Tibial nerve (tissue), 4 donors: ENCODE results near the gene PRUNE2. TPM values are rescaled to one million over a fixed set of nuclear protein-coding genes. Genes with fewer than 3 reads are reported as not detected.

Source experiments
- DNase-seq, 2 donors: peaks; one replicate each; pipeline ENCODE4 v3.0.0-alpha.2; 2019; ENCODE audit warnings: low spot score in 2 of 2
- H3K27ac ChIP-seq, 4 donors: fragments of 200-600 bp; sonication (generic) in 3 of 4; one replicate each; pipeline ENCODE4 v1.5.1; 2017 to 2019; ENCODE audit warnings: mild to moderate bottlenecking in 1 of 4
- H3K27me3 ChIP-seq, 2 donors: fragments of 200-600 bp; sonication (generic) in 1 of 2; one replicate each; pipeline versions ENCODE4 v1.5.1 to v1.6.0; 2017 to 2019
- H3K36me3 ChIP-seq, 3 donors: fragments of 200-600 bp; sonication (generic); one replicate each; pipeline ENCODE4 v1.5.1; 2018 to 2019
- H3K4me1 ChIP-seq, 4 donors: fragments of 200-600 bp; sonication (generic) in 3 of 4; one replicate each; pipeline ENCODE4 v1.5.1; 2017 to 2019
- H3K4me3 ChIP-seq, 4 donors: fragments of 200-600 bp; sonication (generic) in 3 of 4; one replicate each; pipeline ENCODE4 v1.5.1; 2017 to 2019; ENCODE audit warnings: mild to moderate bottlenecking in 1 of 4, moderate library complexity in 1 of 4
- H3K9me3 ChIP-seq, 4 donors: fragments of 200-600 bp; sonication (generic) in 3 of 4; one replicate each; pipeline ENCODE4 v1.5.1; 2017 to 2019
- CTCF ChIP-seq, 5 experiments: fragments of 200-600 bp in 3 of 5; fragments of 450-650 bp in 2 of 5; sonication (generic) in 3 of 5; IDR thresholded peaks; one replicate each; pipeline ENCODE4 v1.5.1; 2016 to 2019; ENCODE audit warnings: antibody characterized with exemption in 5 of 5, mild to moderate bottlenecking in 3 of 5, moderate library complexity in 2 of 5
- EP300 ChIP-seq, 2 donors: sonication (generic); formaldehyde crosslinking; IDR thresholded peaks; one replicate each; pipeline ENCODE4 v1.6.1; 2017; ENCODE audit warnings: antibody characterized with exemption in 2 of 2, mild to moderate bottlenecking in 1 of 2
- POLR2A ChIP-seq, 2 donors: fragments of 450-650 bp; IDR thresholded peaks; one replicate each; pipeline ENCODE4 v1.6.1; 2017; ENCODE audit warnings: antibody characterized with exemption in 2 of 2, mild to moderate bottlenecking in 2 of 2, moderate library complexity in 2 of 2
- WGBS, 2 donors: methylation state at CpG; one replicate each; pipeline ENCODE4 v1.1.5; 2018; 5-methylcytosine and 5-hydroxymethylcytosine counted together
- total RNA-seq, 4 donors: library from RNA; depleted of rRNA; stranded (reverse); fragments of >200 nt; gene quantifications; one replicate each; pipeline ENCODE4 v1.1.0, GENCODE V29; 2016

PRUNE2 gene
- total RNA-seq, 4 donors from 2014 or later, result 23.2 to 50.4 (median 24.2) TPM

DNA sequence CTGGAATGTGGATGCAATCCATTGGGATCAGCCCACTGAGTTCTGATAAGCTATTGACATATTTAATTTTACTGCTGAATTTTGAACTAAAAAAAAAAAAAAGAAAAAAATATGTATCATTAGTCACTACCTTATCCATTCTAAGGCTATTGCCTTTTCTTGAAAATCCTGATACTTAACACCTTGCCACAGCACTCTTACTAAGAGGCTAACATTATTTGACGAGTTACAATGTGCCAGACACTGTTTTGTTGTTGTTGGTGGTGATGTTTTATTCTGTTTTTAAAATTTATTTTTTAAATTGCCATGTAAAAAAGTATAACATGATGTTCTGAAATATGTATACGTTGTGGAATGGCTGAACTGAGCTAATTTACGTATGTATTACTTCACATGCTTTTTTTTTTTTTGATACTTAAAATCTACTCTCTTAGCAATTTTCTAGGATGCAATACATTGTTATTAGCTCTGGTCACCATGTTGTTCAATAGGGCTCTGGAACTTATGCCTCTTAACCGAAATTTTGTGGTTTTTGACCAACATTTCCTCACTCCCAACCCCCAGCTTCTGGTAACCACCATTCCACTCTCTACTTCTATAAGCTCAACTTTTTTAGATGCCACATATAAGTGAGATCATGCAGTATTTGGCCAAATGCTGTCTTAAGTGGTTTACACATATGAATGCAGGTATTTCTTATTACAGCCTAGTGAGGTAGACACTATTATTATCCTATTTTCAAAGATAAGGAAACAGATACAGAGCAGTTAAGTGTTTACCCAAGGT is 276.5 kb downstream of the PRUNE2 start:
- Histone ChIP-seq H3K36me3 (peaks cover 0 to 6% (median 0%) of the 10 kb centered on the region in 3 donors), H3K4me3 (no peak overlapping the region), H3K4me1 (no peaks in the 10 kb centered on the region), H3K9me3 (no peaks in the 10 kb centered on the region), H3K27ac (no peak overlapping the region), H3K27me3 (no peaks in the 10 kb centered on the region)
- DNase-seq, result no peak
- TF ChIP-seq CTCF (IDR thresholded peaks at IDR 0.05), result no peak
- no peak for TF ChIP-seq POLR2A (IDR thresholded peaks at IDR 0.05)
- TF ChIP-seq EP300 (IDR thresholded peaks at IDR 0.05), result no peak
- WGBS, 2 donors, result 85 to 90% methylated on average over 4 of the region's 4 CpGs

GRCh38 chr9:76628155-76628554 is 277.8 kb downstream of the PRUNE2 start:
- TF ChIP-seq POLR2A (IDR thresholded peaks at IDR 0.05), result no peak
- no peak for TF ChIP-seq EP300 (IDR thresholded peaks at IDR 0.05)
- no peak for TF ChIP-seq CTCF (IDR thresholded peaks at IDR 0.05)
- DNase-seq, result no peak
- H3K36me3 ChIP-seq, result peaks cover 0 to 6% (median 0%) of the 10 kb centered on the region in 3 donors

DNA sequence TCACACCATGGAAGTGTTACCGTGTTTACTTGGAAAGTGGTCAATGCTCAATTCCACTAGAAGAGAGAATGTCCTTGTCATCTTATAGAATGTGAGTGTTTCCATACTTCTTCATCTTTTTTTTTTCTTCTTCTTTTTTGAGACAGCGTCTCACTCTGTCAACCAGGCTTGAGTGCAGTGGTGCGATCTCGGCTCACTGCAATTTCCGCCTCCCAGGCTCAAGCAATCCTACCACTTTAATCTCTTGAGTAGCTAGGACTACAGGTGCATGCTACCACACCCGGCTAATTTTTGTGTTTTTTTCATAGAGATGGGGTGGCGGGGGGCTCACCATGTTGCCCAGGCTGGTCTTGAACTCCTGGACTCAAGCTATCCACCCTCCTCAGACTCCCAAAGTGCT is 278.9 kb downstream of the PRUNE2 start:
- H3K9me3 ChIP-seq, result no peaks in the 10 kb centered on the region
- H3K36me3 ChIP-seq, result peaks cover 0 to 6% (median 0%) of the 10 kb centered on the region in 3 donors
- DNase-seq, result no peak
- H3K27ac ChIP-seq, result no peak overlapping the region
- no peaks in the 10 kb centered on the region for H3K4me1 ChIP-seq
- H3K27me3 ChIP-seq, result no peaks in the 10 kb centered on the region
- 83% methylated on average over 7 of the region's 7 CpGs for WGBS, 2 donors
- H3K4me3 ChIP-seq, result no peak overlapping the region
- TF ChIP-seq EP300 (IDR thresholded peaks at IDR 0.05), result no peak
- TF ChIP-seq POLR2A (IDR thresholded peaks at IDR 0.05), result no peak
- no peak for TF ChIP-seq CTCF (IDR thresholded peaks at IDR 0.05)

More at GRCh38 chr9:76628155-76628554, 277.8 kb downstream of the PRUNE2 start:
- H3K27me3 ChIP-seq, result no peaks in the 10 kb centered on the region
- no peak overlapping the region for H3K4me3 ChIP-seq
- H3K27ac ChIP-seq, result no peak overlapping the region
- H3K4me1 ChIP-seq, result no peaks in the 10 kb centered on the region
- no peaks in the 10 kb centered on the region for H3K9me3 ChIP-seq
- 90 to 91% methylated on average over 5 of the region's 5 CpGs for WGBS, 2 donors

DNA sequence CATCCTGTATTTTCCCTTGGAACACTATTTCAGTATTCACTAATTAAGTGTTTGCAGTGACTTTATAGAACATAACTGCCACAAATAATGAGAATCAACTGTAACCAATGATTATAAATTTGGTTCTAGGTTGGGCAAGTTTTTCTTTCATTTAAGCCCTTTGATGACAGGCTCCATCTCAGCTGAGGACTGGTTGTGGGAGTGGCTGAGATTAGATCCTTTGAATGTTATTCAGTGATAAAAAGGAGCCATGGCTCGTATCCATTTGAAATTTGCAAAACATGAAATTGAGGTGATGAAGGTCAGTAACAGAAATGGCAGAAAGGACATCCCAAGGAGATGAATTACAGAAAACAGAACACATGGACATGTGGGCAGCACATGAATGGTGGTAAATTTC is 279.8 kb downstream of the PRUNE2 start:
- Histone ChIP-seq H3K4me3 (no peak overlapping the region), H3K27ac (no peak overlapping the region), H3K4me1 (no peaks in the 10 kb centered on the region), H3K9me3 (no peaks in the 10 kb centered on the region), H3K36me3 (no peaks in the 10 kb centered on the region), H3K27me3 (no peaks in the 10 kb centered on the region)
- 72 to 79% methylated on average over 1 of the region's 1 CpG for WGBS, 2 donors
- TF ChIP-seq EP300 (IDR thresholded peaks at IDR 0.05) (no peak), CTCF (IDR thresholded peaks at IDR 0.05) (no peak), POLR2A (IDR thresholded peaks at IDR 0.05) (no peak)
- no peak for DNase-seq

DNA sequence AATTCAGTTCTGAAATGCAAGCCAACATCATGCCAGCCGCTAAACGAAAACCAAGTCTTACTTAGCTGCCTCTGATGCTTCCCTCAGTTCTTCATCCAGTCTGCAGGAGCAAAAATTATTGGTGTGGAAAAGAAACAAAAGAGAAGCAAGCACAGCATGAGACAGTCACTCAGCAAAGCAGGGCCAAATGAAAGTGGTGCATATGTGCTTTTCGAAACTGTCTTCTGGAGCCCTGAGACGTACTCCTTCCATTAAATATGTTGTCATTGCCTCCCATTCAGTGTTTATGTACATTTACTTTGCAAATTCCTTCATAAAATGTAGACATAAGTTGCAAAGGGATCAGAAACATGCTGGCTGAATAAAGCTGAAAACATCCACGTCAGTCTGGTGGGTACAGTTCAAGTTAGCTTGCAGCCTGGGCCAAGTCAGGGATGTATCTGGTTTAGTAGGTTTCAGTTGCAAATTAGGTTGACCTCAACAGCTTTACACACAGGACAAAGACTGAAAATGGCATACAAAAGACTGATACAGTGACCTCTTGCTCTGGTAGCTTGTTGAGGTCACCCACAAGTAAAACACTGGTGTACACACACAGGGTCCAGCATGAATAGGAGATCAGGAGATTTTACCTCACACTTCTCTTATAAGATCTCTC is 281.4 kb downstream of the PRUNE2 start:
- Histone ChIP-seq H3K4me3 (no peak overlapping the region), H3K27me3 (no peaks in the 10 kb centered on the region), H3K36me3 (no peaks in the 10 kb centered on the region), H3K27ac (no peak overlapping the region), H3K4me1 (peaks cover 0 to 15% (median 2%) of the 10 kb centered on the region in 4 donors), H3K9me3 (no peaks in the 10 kb centered on the region)
- 81 to 88% methylated on average over 5 of the region's 5 CpGs for WGBS, 2 donors
- no peak for DNase-seq
- TF ChIP-seq CTCF (IDR thresholded peaks at IDR 0.05) (no peak), POLR2A (IDR thresholded peaks at IDR 0.05) (no peak), EP300 (IDR thresholded peaks at IDR 0.05) (no peak)
